WTC11 (cell line): Measurements from ENCODE around the gene EHF. TPM values are rescaled to one million over a fixed set of nuclear protein-coding genes. Genes with fewer than 3 reads are reported as not detected.

Experiments
- ATAC-seq: fragments of 200-7000 bp; cut with Tn5 transposase; 2 replicates; pipeline ENCODE4 v1.10.0; 2021; ENCODE audit warnings: mild to moderate bottlenecking, moderate library complexity
- CTCF ChIA-PET: fragments of 300-600 bp; sonication (Branson Sonifier 250); formaldehyde crosslinking; loops from one replicate; lab custom pipeline; 2021; ENCODE audit warnings: antibody characterized with exemption; lab: Charles Lee
- POLR2A ChIA-PET: fragments of 350-600 bp; sonication (Branson Sonifier 250); formaldehyde crosslinking; loops from one replicate; lab custom pipeline; 2021; ENCODE audit warnings: antibody characterized with exemption; lab: Charles Lee
- DNase-seq: peaks from one replicate; pipeline ENCODE4 v3.0.0; 2021; ENCODE audit warnings: low spot score
- H3K27ac Mint-ChIP-seq: 2 replicates; pipeline ENCODE4 v1.8.0; 2021; ENCODE audit warnings: mixed read lengths
- H3K27me3 Mint-ChIP-seq: 2 replicates; pipeline ENCODE4 v1.8.0; 2021; ENCODE audit warnings: low read depth, mild to moderate bottlenecking, moderate library complexity, mixed read lengths
- H3K36me3 Mint-ChIP-seq: 2 replicates; pipeline ENCODE4 v1.8.0; 2021; ENCODE audit warnings: mixed read lengths
- H3K4me1 Mint-ChIP-seq: 2 replicates; pipeline ENCODE4 v1.8.0; 2022; ENCODE audit warnings: mixed read lengths
- H3K4me3 Mint-ChIP-seq: 2 replicates; pipeline ENCODE4 v1.8.0; 2021; ENCODE audit warnings: mild to moderate bottlenecking, moderate library complexity, mixed read lengths
- H3K9me3 Mint-ChIP-seq: 2 replicates; pipeline ENCODE4 v1.8.0; 2021; ENCODE audit warnings: mixed read lengths
- AFF4 ChIP-seq: sonication (generic); formaldehyde crosslinking; IDR thresholded peaks from 2 replicates; pipeline ENCODE4 v1.8.1; 2023; ENCODE audit warnings: mild to moderate bottlenecking, missing genetic modification reagents, borderline replicate concordance
- ATF1 ChIP-seq: sonication (generic); formaldehyde crosslinking; IDR thresholded peaks from 2 replicates; pipeline ENCODE4 v1.8.1; 2023; ENCODE audit warnings: mild to moderate bottlenecking, moderate library complexity, missing genetic modification reagents
- ATF6 ChIP-seq: sonication (generic); formaldehyde crosslinking; IDR thresholded peaks from 2 replicates; pipeline ENCODE4 v1.8.1; 2023; ENCODE audit warnings: mild to moderate bottlenecking, missing genetic modification reagents
- E2F4 ChIP-seq: sonication (generic); formaldehyde crosslinking; IDR thresholded peaks from 2 replicates; pipeline ENCODE4 v1.8.1; 2022; ENCODE audit warnings: low read depth, mild to moderate bottlenecking, moderate library complexity, missing genetic modification reagents, borderline replicate concordance
- GABPB1 ChIP-seq: sonication (generic); formaldehyde crosslinking; IDR thresholded peaks from 2 replicates; pipeline ENCODE4 v1.8.1; 2023; ENCODE audit warnings: mild to moderate bottlenecking, missing genetic modification reagents
- KAT7 ChIP-seq: sonication (generic); formaldehyde crosslinking; IDR thresholded peaks from 2 replicates; pipeline ENCODE4 v1.8.1; 2023; ENCODE audit warnings: missing genetic modification reagents, mild to moderate bottlenecking, borderline replicate concordance
- MAX ChIP-seq: sonication (generic); formaldehyde crosslinking; IDR thresholded peaks from 2 replicates; pipeline ENCODE4 v1.8.0; 2022; ENCODE audit warnings: mild to moderate bottlenecking, missing genetic modification reagents
- MXD4 ChIP-seq: fragments of 250-450 bp; sonication (Bioruptor Pico); IDR thresholded peaks from 2 replicates; pipeline ENCODE4 v1.8.0; 2021; ENCODE audit warnings: mild to moderate bottlenecking, moderate library complexity, borderline replicate concordance
- SOX15 ChIP-seq: fragments of 250-450 bp; sonication (Bioruptor Pico); IDR thresholded peaks from 2 replicates; pipeline ENCODE4 v1.9.0; 2021; ENCODE audit warnings: mild to moderate bottlenecking
- ZNF138 ChIP-seq: sonication (generic); formaldehyde crosslinking; conservative IDR thresholded peaks from 2 replicates; pipeline ENCODE4 v1.8.1; 2022; ENCODE audit warnings: mild to moderate bottlenecking, moderate library complexity, missing genetic modification reagents
- ZNF263 ChIP-seq: sonication (generic); formaldehyde crosslinking; IDR thresholded peaks from 2 replicates; pipeline ENCODE4 v1.8.1; 2022; ENCODE audit warnings: low read depth, mild to moderate bottlenecking, moderate library complexity, missing genetic modification reagents
- ZNF317 ChIP-seq: sonication (generic); formaldehyde crosslinking; IDR thresholded peaks from 2 replicates; pipeline ENCODE4 v1.8.1; 2023; ENCODE audit warnings: low read depth, mild to moderate bottlenecking, moderate library complexity, missing genetic modification reagents, borderline replicate concordance
- ZNF532 ChIP-seq: fragments of 250-450 bp; sonication (Bioruptor Pico); IDR thresholded peaks from 2 replicates; pipeline ENCODE4 v1.9.0; 2021; ENCODE audit warnings: mild to moderate bottlenecking, borderline replicate concordance
- total RNA-seq: library from RNA; stranded (reverse); gene quantifications from 3 replicates; pipeline ENCODE4 v1.2.3, GENCODE V29; 2021
- TF ChIP-seq, protein P1 (sequence below): fragments of 250-450 bp; sonication (Bioruptor Pico); IDR thresholded peaks from 2 replicates; pipeline ENCODE4 v1.9.0; 2021; ENCODE audit warnings: mild to moderate bottlenecking

The EHF gene
- total RNA-seq, 1 experiment from 2014 or later: 0.46 TPM

- Mint-ChIP-seq H3K27me3 (no peaks in the 10 kb centered on the region; the same call in 1 of the 2 replicates), H3K27ac (no peak overlapping the region), H3K4me1 (no peaks in the 10 kb centered on the region), H3K36me3 (no peaks in the 10 kb centered on the region), H3K4me3 (no peak overlapping the region), H3K9me3 (no peaks in the 10 kb centered on the region)
- no peak for DNase-seq
- no peak for ATAC-seq
- ChIA-PET POLR2A (no interaction called here), CTCF (no interaction called here)
- TF ChIP-seq ZNF532 (CRISPR knock-in tag) (no peak), GABPB1 (no peak), MAX (CRISPR knock-in tag) (no peak), KAT7 (CRISPR knock-in tag) (no peak), ATF6 (CRISPR knock-in tag) (no peak)
Observed at GRCh38 chr11:34625576-34625975, 4.7 kb downstream of the EHF start.

DNA sequence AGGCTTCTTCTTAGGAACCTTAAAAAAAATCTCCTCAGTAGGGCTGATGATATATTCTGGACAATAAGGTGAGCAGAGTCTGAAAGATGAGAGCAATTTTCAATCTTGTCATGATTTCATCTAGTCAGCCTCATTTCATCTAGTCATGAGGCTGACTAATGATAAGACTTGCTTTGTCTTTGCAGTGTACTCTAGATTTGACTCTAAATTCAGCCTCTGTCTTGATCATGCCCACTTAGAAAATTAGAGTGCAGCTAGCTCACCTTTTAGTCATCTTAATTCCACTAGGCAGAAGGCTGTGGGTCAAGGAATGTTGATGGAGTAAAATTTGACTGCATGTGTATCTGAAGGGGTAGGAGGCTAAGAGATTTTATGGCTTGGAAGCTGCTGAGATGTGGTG lies 5.5 kb downstream of the EHF start:
- CTCF ChIA-PET: no interaction called here
- Mint-ChIP-seq H3K36me3 (no peaks in the 10 kb centered on the region), H3K4me1 (no peaks in the 10 kb centered on the region), H3K9me3 (no peaks in the 10 kb centered on the region), H3K27me3 (no peaks in the 10 kb centered on the region; the same call in 1 of the 2 replicates), H3K4me3 (no peak overlapping the region), H3K27ac (no peak overlapping the region)
- ATAC-seq (no peak), DNase-seq (no peak)
- no peak for TF ChIP-seq ATF1 (CRISPR knock-in tag)
- TF ChIP-seq SOX15 (CRISPR knock-in tag): no peak
- TF ChIP-seq MXD4 (CRISPR knock-in tag): no peak
- TF ChIP-seq, protein P1, sequence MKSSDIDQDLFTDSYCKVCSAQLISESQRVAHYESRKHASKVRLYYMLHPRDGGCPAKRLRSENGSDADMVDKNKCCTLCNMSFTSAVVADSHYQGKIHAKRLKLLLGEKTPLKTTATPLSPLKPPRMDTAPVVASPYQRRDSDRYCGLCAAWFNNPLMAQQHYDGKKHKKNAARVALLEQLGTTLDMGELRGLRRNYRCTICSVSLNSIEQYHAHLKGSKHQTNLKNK (CRISPR knock-in tag): no peak
- TF ChIP-seq AFF4 (CRISPR knock-in tag): no peak
- no peak for TF ChIP-seq ZNF138 (CRISPR knock-in tag)
- no peak for TF ChIP-seq ZNF317
- no peak for TF ChIP-seq ZNF263 (CRISPR knock-in tag)
- TF ChIP-seq MAX (CRISPR knock-in tag): no peak
- no peak for TF ChIP-seq E2F4 (CRISPR knock-in tag)
- POLR2A ChIA-PET: interaction anchor here (0.6 kb wide), 1 partner anchor 1550 kb away, joined by 3 read pairs; no protein-coding TSS in a partner anchor
